ENCODE results near the gene NTM. TPM values are rescaled to one million over a fixed set of nuclear protein-coding genes. Genes with fewer than 3 reads are reported as not detected.

NTM gene
- total RNA-seq, 1 donor from 2014 or later = 82.7 TPM

GRCh38 chr11:131656839-131657211 lies 286.4 kb downstream of the NTM start:
- H3K9me3 Mint-ChIP-seq (ENCODE audit: unreplicated experiment) = no peaks in the 10 kb centered on the region
- H3K4me3 Mint-ChIP-seq (ENCODE audit: unreplicated experiment) = no peak overlapping the region
- DNase-seq (ENCODE audit: extremely low spot score, unreplicated experiment) = no peak
- no peaks in the 10 kb centered on the region for H3K4me1 Mint-ChIP-seq (ENCODE audit: unreplicated experiment)
- H3K27ac Mint-ChIP-seq (ENCODE audit: unreplicated experiment) = no peak overlapping the region
- H3K36me3 Mint-ChIP-seq (ENCODE audit: unreplicated experiment) = no peaks in the 10 kb centered on the region
- H3K27me3 Mint-ChIP-seq (ENCODE audit: unreplicated experiment) = peaks cover 54% of the 10 kb centered on the region
- TF ChIP-seq CTCF (IDR thresholded peaks at IDR 0.05) = no peak

- H3K4me3 Mint-ChIP-seq (ENCODE audit: unreplicated experiment) = no peak overlapping the region
- H3K27me3 Mint-ChIP-seq (ENCODE audit: unreplicated experiment) = peaks cover 58% of the 10 kb centered on the region
- no peak for TF ChIP-seq CTCF (IDR thresholded peaks at IDR 0.05)
- no peaks in the 10 kb centered on the region for H3K9me3 Mint-ChIP-seq (ENCODE audit: unreplicated experiment)
- H3K27ac Mint-ChIP-seq (ENCODE audit: unreplicated experiment) = no peak overlapping the region
- H3K4me1 Mint-ChIP-seq (ENCODE audit: unreplicated experiment) = no peaks in the 10 kb centered on the region
- no peak for DNase-seq (ENCODE audit: extremely low spot score, unreplicated experiment)
- no peaks in the 10 kb centered on the region for H3K36me3 Mint-ChIP-seq (ENCODE audit: unreplicated experiment)
Observed at GRCh38 chr11:131658414-131658813, 288.0 kb downstream of the NTM start.

GRCh38 chr11:131658952-131659351 lies 288.5 kb downstream of the NTM start:
- TF ChIP-seq CTCF (IDR thresholded peaks at IDR 0.05) = no peak
- DNase-seq (ENCODE audit: extremely low spot score, unreplicated experiment) = no peak
- Mint-ChIP-seq H3K36me3 (ENCODE audit: unreplicated experiment) (no peaks in the 10 kb centered on the region), H3K4me3 (ENCODE audit: unreplicated experiment) (no peak overlapping the region), H3K27ac (ENCODE audit: unreplicated experiment) (no peak overlapping the region), H3K4me1 (ENCODE audit: unreplicated experiment) (no peaks in the 10 kb centered on the region), H3K27me3 (ENCODE audit: unreplicated experiment) (peaks cover 60% of the 10 kb centered on the region), H3K9me3 (ENCODE audit: unreplicated experiment) (no peaks in the 10 kb centered on the region)

GRCh38 chr11:131659931-131660330 lies 289.5 kb downstream of the NTM start:
- H3K4me3 Mint-ChIP-seq (ENCODE audit: unreplicated experiment) = no peak overlapping the region
- peaks cover 56% of the 10 kb centered on the region for H3K27me3 Mint-ChIP-seq (ENCODE audit: unreplicated experiment)
- H3K9me3 Mint-ChIP-seq (ENCODE audit: unreplicated experiment) = no peaks in the 10 kb centered on the region
- no peak overlapping the region for H3K27ac Mint-ChIP-seq (ENCODE audit: unreplicated experiment)
- H3K4me1 Mint-ChIP-seq (ENCODE audit: unreplicated experiment) = no peaks in the 10 kb centered on the region
- TF ChIP-seq CTCF (IDR thresholded peaks at IDR 0.05) = no peak
- DNase-seq (ENCODE audit: extremely low spot score, unreplicated experiment) = no peak
- no peaks in the 10 kb centered on the region for H3K36me3 Mint-ChIP-seq (ENCODE audit: unreplicated experiment)

- Mint-ChIP-seq H3K4me3 (ENCODE audit: unreplicated experiment) (no peak overlapping the region), H3K36me3 (ENCODE audit: unreplicated experiment) (no peaks in the 10 kb centered on the region), H3K4me1 (ENCODE audit: unreplicated experiment) (no peaks in the 10 kb centered on the region), H3K27ac (ENCODE audit: unreplicated experiment) (no peak overlapping the region), H3K27me3 (ENCODE audit: unreplicated experiment) (peaks cover 49% of the 10 kb centered on the region), H3K9me3 (ENCODE audit: unreplicated experiment) (no peaks in the 10 kb centered on the region)
- TF ChIP-seq CTCF (IDR thresholded peaks at IDR 0.05) = no peak
- DNase-seq (ENCODE audit: extremely low spot score, unreplicated experiment) = no peak
Observed at GRCh38 chr11:131661132-131661531, 290.7 kb downstream of the NTM start.

Data from osteocyte (in vitro differentiated cells).